SK-N-DZ (cell line): ENCODE measurements around the gene PCMTD2.
"Not testable (repeated sequence)": the region's sequence is repeated elsewhere in the genome, so short reads cannot be mapped to it uniquely, and the experiment has no call there.

ENCODE experiments used
- DNase-seq: peaks from one replicate; pipeline ENCODE4 v3.0.0-alpha.2; 2015; ENCODE audit warnings: low spot score
- small RNA-seq, 2 experiments: library from RNA; depleted of rRNA; stranded (forward); fragments of <200 nt; gene quantifications; one replicate each; pipeline ENCODE3, GENCODE V24; 2014

Gene PCMTD2

DNA sequence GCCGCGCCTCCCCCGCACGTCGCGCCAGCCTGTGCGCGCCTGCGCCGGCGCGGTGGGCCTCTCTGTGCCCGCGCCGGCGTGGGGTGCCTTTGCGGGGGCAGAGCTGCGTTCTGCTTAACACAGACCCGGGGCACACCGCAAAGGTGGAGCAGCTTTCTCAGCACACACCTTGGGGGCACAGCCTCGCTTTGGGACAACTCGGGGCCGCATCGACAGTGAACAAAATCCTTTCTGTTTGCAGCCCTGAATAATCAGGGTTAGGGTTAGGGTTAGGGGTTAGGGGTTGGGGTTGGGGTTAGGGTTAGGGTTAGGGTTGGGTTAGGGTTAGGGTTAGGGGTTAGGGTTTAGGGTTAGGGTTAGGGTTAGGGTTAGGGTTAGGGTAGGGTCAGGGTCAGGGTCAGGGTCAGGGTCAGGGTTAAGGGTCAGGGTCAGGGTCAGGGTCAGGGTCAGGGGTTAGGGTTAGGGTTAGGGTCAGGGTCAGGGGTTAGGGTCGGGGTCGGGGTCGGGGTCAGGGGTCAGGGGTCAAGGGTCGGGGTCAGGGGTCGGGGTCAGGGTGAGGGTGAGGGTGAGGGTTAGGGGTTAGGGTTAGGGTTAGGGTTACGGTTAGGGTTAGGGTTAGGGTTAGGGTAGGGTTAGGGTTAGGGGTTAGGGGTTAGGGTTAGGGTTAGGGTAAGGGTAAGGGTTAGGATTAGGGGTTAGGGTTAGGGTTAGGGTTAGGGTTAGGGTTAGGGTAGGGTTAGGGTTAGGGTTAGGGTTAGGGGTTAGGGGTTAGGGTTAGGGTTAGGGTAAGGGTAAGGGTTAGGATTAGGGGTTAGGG is 31.1 kb downstream of the PCMTD2 start:
- DNase-seq = not testable (repeated sequence)

DNA sequence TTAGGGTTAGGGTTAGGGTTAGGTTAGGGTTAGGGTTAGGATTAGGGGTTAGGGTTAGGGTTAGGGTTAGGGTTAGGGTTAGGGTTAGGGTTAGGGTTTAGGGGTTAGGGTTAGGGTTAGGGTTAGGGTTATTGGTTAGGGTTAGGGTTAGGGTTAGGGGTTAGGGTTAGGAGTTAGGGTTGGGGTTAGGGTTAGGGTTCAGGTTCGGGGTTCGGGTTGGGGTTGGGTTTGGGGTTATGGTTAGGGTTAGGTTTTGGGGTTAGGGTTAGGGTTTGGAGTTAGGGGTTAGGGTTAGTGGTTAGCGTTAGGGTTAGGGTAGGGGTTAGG is 31.7 kb downstream of the PCMTD2 start:
- not testable (repeated sequence) for DNase-seq

DNA sequence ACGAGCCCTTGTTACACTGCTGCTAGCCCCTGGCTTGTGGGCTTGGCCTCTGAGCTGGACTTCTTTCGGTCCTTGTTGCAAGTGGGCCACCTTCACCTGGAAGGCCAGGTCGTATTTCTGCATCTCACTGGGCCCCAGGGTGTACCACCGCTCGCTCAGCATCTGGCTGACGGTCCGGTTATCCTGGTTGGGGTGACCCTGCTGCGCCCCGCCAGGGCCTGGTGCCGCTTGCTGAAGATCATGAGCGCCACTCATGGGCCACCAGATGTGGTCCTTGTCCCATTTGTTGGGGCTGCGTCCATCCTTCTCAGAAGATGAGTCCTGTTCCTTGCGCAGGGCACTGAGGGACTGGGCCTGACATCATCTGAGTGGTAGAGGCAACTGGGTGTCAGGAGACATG is 36.6 kb downstream of the PCMTD2 start:
- DNase-seq = not testable (repeated sequence)

DNA sequence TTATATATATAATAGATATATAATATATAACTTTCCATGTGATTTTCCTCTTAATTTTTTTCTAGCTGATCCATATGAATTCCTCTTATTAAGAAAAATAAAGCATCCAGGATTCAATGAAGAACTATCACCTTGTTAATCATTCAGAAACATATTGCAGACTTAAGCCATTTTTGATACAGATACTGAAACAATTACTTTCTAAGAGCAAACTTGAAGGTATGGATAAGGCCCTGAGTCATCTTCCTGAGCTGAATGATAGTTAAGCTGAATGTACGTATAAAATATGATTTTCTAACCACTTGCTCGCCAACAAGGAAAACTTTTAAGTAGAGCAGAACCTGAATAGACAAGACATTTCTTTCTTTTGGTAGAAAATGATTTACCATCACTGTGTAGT is 47.5 kb downstream of the PCMTD2 start:
- DNase-seq = not testable (repeated sequence)

DNA sequence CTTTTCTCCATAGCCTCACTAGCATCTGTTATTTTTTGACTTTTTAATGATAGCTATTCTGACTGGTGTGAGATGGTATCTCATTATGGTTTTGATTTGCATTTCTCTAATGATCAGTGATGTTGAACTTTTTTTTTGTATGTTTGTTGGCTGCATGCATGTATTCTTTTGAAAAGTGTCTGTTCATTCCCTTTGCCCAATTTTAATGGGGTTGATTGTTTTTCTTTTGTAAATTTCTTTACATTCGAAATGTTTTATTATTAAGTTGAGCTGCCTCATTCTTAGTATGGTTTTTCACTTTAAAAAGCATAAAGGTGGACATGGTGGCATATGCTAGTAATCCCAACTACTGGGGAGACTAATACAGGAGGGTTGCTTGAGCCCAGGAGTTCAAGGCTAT is 58.2 kb downstream of the PCMTD2 start:
- not testable (repeated sequence) for DNase-seq

DNA sequence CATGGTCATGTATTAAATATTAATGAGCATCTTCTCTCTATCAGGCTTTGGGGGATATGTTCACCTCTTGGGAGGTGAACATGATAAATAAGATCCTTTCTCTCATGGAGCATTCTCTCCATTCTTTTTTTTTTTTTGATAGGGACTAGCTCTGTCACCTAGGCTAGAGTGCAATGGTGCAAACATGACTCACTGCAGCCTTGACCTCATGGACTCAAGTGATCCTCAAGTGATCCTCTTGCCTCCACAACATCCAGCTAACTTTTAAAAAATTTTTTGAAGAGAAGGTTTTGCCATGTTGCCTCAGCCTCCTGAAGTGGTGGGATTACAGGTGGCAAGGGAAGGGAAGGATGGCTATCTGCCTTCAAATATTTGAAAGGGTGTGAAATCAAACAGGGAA is 59.8 kb downstream of the PCMTD2 start:
- not testable (repeated sequence) for DNase-seq

DNA sequence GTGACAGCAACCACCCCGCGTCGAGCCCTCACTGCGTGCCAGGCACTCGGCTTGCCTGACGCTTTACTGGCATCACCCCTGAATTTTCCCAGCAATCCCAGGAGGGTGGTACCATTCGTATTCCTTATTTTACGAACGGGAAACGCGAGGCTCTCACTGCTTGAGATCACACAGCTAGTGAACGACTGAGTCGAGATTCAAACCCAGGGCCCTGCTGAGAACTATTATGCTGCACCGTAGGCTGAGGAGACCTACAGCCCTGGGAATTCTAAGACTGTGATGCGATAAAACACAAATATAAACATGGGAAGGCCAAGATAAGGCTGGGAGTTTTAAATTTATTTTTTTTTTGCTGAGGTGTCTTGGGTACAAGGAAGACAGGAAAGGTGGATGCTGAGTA is 60.3 kb downstream of the PCMTD2 start:
- DNase-seq = not testable (repeated sequence)

DNA sequence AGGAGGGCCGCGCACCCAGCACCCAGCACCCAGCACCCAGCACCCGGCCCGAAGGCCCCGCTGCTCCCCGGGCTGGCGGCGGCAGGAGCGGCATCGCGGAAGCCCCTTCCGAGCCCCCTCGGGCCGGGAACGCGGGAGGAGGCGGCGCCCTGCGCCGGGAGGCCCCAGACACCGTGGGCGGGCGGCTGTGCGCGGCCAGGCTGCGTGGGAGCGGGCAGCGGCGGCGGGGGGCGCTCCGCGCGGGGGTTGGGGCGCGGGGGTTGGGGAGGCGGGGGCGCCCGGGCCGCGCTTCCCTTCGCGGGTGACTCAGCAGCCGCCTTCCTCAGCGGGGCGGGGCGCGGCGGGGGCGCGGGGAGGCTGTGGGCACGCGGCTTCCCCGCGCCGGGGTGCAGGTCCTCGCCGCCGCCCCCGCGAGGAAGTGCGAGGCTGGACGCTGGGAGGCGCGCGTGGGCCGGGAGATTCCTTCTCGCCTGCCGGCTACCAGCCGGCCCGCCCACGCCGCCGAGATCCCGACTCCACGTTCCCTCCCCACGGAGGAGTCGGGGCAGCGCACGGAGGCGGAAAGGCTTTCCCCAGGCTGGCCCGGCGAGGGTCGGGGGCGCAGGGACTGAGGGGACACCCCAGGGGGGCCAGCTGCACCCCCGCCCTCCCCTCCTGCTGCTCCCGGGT is 61.0 kb downstream of the PCMTD2 start:
- DNase-seq = not testable (repeated sequence)

DNA sequence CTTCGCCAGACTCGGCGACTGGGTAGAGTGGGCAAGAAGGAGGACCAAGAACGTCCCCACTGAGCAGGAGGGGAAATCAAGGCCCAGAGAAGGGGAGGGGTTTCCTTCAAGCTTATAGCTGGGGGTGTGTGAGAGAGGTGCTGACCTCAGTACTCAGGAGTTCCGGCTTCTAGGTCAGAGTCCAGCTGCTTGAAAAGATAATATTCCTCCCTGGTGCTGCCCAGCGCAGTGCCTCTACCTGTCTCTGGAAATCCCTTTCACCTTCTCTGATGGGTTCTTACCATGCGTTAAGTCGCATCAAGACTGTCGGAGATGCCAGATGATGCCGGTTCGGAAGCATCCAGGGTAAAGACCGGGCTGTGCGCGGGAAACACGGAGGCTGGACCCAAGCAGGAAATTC is 61.8 kb downstream of the PCMTD2 start:
- DNase-seq = not testable (repeated sequence)

DNA sequence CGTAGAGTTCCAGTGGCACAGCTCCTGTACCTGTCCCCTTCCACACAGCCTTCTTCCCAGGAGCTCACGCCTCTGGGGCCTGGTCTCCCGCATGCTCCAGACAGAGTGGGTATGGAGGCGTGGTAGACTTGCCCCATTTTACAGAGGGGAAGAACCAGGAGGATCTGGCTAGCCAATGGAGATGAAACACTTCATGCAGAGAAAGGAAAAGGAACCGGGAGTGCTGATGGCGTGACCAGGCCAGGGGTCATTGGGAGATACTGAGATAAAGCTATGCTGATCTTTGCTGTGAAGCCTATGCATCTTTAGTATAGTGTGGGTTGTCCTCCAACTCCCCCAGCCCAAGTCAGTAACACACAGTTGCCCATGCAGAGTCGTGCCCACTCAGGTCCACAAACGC is 62.5 kb downstream of the PCMTD2 start:
- DNase-seq = not testable (repeated sequence)

DNA sequence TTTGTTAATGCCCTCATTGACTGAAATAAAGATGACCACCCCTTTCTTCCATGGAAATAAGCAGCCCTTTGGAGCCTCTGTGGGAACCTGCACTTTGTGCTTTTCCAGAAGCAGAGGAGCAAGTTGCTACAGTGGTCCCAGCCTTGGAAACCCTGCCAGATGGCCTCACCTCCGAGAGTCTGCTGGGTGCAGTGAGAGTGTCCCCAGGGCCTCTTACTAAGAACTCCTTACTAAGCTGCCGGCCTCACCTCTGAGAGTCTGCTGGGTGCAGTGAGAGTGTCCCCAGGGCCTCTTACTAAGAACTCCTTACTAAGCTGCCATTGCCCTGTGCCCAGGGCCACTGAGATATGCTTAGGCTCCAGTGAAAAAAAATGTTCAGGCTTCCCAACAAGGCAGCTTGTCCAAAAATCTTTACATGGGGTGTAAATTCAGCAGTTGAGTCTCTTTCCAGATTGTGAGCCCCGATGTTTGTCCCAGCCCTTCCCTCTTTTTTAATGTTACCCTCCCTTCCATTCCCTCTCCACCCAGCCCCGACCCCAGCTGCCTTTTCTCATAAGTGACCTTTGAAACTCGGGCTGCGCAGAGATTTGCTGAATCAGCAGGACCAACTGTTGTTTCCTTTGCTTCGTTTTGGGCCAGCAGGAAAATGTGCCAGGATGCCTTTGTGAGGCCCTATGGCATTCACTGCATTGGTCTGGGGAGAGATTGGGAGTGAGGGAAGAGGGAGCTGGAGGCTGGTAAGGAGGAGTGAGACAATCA is 66.7 kb downstream of the PCMTD2 start:
- DNase-seq = not testable (repeated sequence)

Small RNA genes within 50 kb of the gene (small RNA-seq; reads per million reads assigned to genes)
- gene AL137028.2 = 0 to 0.03 reads per million in 2 experiments
